ACC112 (cell line): ENCODE measurements around the gene FNDC8.
A peak's percentile ranks its signal among the peaks of the same experiment; 100 is the strongest.
"Not testable (repeated sequence)": the region's sequence is repeated elsewhere in the genome, so short reads cannot be mapped to it uniquely, and the experiment has no call there.

Experiments used
- H2AFZ ChIP-seq: fragments of 200-600 bp; sonication (generic); one replicate; pipeline ENCODE4 v1.6.0; 2017; ENCODE audit warnings: antibody characterized with exemption, low read length; ENCODE audit not compliant: unreplicated experiment
- H3K27ac ChIP-seq: fragments of 200-600 bp; sonication (generic); 2 replicates; pipeline ENCODE4 v1.5.1; 2014; ENCODE audit warnings: low read depth, mild to moderate bottlenecking, antibody characterized with exemption, low read length, moderate library complexity
- H3K27me3 ChIP-seq: fragments of 200-600 bp; sonication (generic); 2 replicates; pipeline ENCODE4 v1.6.1; 2014; ENCODE audit warnings: mild to moderate bottlenecking, antibody characterized with exemption, low read length, moderate library complexity, mixed read lengths; ENCODE audit not compliant: insufficient read depth
- H3K36me3 ChIP-seq: fragments of 200-600 bp; sonication (generic); 2 replicates; pipeline ENCODE4 v1.6.1; 2016; ENCODE audit warnings: mild to moderate bottlenecking, antibody characterized with exemption, low read length, moderate library complexity, mixed read lengths; ENCODE audit not compliant: insufficient read depth
- H3K4me1 ChIP-seq: fragments of 200-600 bp; sonication (generic); one replicate; pipeline ENCODE4 v1.6.1; 2016; ENCODE audit warnings: low read length, mixed read lengths; ENCODE audit not compliant: insufficient read depth, unreplicated experiment, control insufficient read depth
- H3K4me3 ChIP-seq: fragments of 200-600 bp; sonication (generic); 2 replicates; pipeline ENCODE4 v1.5.1; 2014; ENCODE audit warnings: mild to moderate bottlenecking, low read depth, low read length
- H3K79me2 ChIP-seq: fragments of 200-600 bp; sonication (generic); one replicate; pipeline ENCODE4 v1.6.0; 2016; ENCODE audit warnings: low read length; ENCODE audit not compliant: control insufficient read depth, unreplicated experiment, insufficient read depth

FNDC8 gene

DNA sequence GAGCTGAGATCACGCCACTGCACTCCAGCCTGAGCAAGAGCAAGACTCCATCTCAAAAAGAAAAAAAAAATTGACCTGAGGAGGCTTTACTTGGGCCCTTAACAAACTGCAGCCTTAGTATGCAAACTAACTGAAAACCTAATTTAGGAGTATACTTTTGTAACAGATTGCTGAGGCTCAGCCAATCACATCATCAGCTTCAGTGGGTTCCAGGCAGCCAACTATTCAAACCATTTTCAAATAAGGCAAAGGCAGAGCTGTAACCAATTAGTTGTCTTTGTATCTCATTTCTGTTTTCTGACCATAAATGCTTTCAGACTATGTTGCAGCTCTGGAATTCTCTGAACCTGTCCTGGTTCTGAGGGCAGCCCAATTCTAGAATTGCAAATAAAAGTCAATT, 25.7 kb upstream of the FNDC8 start:
- H2AFZ ChIP-seq = no peak overlapping the region

DNA sequence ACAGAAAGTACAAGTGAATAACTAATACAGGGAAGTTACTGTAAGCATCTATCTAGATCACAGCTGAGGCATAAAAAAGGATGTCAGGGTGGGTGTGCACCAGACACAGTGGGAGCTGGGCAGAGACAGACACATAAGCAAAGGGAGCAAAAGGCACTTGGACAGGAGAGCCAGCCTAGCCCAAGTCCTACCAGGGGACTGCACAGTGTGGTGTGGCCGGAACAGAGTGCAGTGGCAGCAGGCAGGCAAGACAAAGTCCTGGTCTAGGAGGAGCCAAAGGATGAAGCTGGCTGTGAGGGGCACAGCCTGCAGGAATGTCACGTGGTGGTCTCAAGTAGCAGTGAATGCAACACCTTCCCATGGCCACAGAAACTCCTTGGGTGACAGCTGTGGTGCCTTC, 23.6 kb upstream of the FNDC8 start:
- Histone ChIP-seq H3K4me1 (peaks cover 6% of the 10 kb centered on the region), H3K4me3 (no peak overlapping the region), H3K27me3 (no peaks in the 10 kb centered on the region), H3K36me3 (peaks cover 3% of the 10 kb centered on the region; the same call in 1 of the 2 replicates), H3K79me2 (no peaks in the 10 kb centered on the region), H2AFZ (no peak overlapping the region), H3K27ac (no peak overlapping the region)

More for the DNA sequence above, 25.7 kb upstream of the FNDC8 start:
- Histone ChIP-seq H3K27ac (no peak overlapping the region), H3K4me1 (peaks cover 6% of the 10 kb centered on the region), H3K36me3 (peaks cover 3% of the 10 kb centered on the region; the same call in 1 of the 2 replicates), H3K79me2 (no peaks in the 10 kb centered on the region), H3K4me3 (no peak overlapping the region), H3K27me3 (no peaks in the 10 kb centered on the region)

DNA sequence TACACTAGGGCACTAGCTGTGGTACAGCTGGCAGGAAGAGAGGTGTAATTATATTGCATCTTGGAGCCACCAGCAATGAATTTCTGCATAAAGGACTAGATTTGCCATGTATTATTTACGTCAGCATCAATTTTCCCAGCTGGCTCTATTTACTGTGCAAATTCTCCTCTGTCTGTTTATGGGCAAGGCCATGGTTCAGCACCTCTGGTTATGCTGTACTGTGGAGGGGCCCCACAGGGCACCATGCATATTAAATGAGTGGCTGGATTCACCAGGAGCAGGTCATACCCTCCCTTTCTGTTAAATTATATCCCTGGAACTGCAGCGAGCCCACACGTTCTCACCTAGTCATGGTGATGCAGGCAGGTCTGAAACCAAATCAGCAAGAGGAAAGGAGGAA, 21.5 kb upstream of the FNDC8 start:
- Histone ChIP-seq H2AFZ (no peak overlapping the region), H3K27me3 (no peaks in the 10 kb centered on the region), H3K79me2 (no peaks in the 10 kb centered on the region), H3K27ac (no peak overlapping the region), H3K4me1 (peaks cover under 1% of the 10 kb centered on the region), H3K4me3 (no peak overlapping the region), H3K36me3 (peaks cover 3% of the 10 kb centered on the region; the same call in 1 of the 2 replicates)

DNA sequence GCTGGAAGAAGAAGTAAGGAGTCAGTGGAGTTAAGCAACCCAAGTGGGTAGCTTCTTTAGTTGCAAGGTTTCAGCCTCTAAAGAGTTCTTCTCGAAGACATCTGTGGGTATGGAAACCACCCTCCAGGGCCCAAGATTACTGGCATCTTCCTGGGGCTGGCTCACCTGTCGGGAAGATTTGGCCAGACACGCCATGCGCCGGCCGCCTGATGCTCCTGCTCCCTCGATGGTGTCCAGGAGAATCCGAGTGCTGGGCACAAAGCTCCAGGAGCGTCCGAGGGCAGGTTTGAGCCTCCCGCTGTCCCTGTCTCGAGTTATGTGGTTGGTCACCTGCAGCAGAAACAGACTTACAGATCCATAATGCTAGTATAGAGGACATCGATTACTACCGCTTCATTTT, 20.4 kb upstream of the FNDC8 start:
- Histone ChIP-seq H3K27me3 (no peaks in the 10 kb centered on the region), H3K36me3 (peaks cover 6% of the 10 kb centered on the region), H3K4me1 (no peaks in the 10 kb centered on the region), H2AFZ (no peak overlapping the region), H3K27ac (no peak overlapping the region), H3K4me3 (no peak overlapping the region), H3K79me2 (no peaks in the 10 kb centered on the region)

DNA sequence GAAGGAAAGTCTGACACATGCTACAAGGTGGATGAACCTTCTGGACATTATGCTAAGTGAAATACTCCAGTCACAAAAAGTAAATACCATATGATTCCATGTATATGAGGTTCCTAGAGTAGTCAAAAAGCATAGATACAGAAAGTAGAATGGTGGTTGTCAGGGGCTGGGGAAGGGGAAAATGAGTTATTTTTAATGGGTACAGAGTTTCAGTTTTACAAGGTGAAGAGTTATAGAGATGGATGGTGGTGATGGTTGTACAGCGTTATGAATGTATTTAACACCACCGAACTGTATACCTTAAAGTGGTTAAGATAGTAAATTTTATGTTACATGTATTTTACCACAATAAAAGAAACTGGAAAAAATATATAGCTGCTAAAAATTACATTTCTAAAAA, 19.7 kb upstream of the FNDC8 start:
- Histone ChIP-seq H3K27me3 (no peaks in the 10 kb centered on the region), H3K79me2 (no peaks in the 10 kb centered on the region), H3K4me3 (no peak overlapping the region), H3K27ac (no peak overlapping the region), H3K4me1 (no peaks in the 10 kb centered on the region), H2AFZ (no peak overlapping the region), H3K36me3 (peaks cover 8% of the 10 kb centered on the region)

DNA sequence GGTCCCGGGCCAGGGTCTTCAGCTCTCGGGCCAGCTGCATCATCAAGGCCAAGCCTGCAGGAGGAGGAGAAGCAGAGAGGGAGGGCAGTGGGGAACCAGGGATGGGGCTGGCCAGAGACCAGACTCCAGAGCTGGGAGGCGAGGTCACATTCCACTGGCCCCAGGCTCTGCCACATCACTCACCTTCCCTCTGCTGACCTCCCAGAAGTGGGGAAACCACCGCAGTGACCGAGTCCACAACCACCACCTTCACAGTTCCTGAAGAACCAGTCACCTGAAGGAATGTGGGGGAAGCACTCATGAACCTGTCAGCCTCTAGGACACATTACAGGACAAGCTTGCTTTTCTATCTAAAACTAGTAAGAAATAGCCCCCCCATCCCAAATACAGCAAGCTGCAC, 18.1 kb upstream of the FNDC8 start:
- Histone ChIP-seq H3K79me2 (no peaks in the 10 kb centered on the region), H3K27ac (no peak overlapping the region), H2AFZ (no peak overlapping the region), H3K27me3 (no peaks in the 10 kb centered on the region), H3K4me1 (no peaks in the 10 kb centered on the region), H3K36me3 (peaks cover 8% of the 10 kb centered on the region), H3K4me3 (no peak overlapping the region)

DNA sequence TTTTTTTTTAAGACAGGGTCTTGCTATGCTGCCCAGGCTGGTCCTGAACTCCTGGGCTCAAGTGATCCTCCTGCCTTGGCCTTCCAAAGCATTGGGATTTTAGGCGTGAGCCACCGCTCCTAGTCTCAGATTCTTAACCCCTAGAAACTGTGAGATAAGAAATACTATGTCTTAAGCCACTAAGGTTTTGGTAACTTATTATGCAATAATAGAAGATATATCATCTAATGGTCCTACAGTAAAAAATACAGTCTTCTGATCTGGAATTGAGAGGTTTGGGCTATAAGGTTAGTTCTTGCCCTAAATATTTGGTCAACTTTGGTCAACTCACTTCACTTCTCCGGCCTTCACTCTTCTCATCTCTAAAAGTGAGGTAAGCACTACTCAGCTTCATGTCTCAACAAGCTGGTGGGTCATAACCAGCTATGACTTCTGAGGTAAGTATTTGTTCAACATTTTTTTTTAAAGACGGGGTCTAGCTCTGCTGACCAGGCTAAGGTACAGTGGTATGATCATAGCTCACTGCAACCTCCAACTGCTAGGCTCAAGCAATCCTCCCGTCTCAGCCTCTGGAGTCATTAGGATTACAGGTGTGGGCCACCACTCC, 16.5 kb upstream of the FNDC8 start:
- Histone ChIP-seq H3K79me2 (no peaks in the 10 kb centered on the region), H3K27me3 (no peaks in the 10 kb centered on the region), H3K4me1 (no peaks in the 10 kb centered on the region), H3K36me3 (peaks cover 4% of the 10 kb centered on the region; the same call in 1 of the 2 replicates), H3K27ac (no peak overlapping the region), H2AFZ (no peak overlapping the region), H3K4me3 (no peak overlapping the region)

DNA sequence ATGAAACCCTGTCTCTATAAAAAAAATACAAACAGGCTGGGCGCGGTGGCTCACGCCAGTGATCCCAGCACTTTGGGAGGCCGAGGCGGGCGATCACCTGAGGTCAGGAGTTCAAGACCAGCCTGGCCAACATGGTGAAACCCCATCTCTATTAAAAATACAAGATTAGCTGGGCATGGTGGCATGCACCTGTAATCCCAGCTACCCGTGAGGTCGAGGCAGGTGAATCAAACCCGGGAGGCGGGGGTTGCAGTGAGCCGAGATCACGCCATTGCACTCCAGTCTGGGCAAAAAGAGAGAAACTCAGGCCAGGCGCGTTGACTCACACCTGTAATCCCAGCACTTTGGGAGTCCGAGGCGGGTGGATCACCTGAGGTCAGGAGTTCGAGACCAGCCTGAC, 10.6 kb upstream of the FNDC8 start:
- not testable (repeated sequence) for H3K4me1 ChIP-seq, H3K27ac ChIP-seq, H3K4me3 ChIP-seq, H2AFZ ChIP-seq, H3K27me3 ChIP-seq
- Histone ChIP-seq H3K36me3 (peaks cover 12% of the 10 kb centered on the region; the same call in 1 of the 2 replicates), H3K79me2 (peaks cover 12% of the 10 kb centered on the region)

DNA sequence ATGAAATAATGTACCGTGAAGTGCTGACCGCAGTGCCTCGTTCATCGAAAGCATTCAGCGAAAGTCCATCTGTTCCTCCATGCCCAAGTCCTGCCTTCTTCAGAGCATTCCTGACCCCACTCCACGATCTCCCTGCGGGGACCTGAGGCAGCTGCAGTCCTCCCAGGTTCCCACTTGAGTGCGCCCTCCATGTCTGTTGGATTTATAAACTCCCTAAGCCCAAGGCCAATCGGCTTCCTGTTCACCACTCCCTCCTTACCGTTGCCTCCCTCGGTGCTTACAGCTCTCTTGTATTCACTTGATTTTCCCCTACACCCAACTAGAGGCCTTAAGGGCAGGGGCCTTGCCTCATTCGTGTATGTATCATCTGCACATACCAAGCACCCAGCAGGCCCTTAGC, 4.6 kb upstream of the FNDC8 start:
- no peak overlapping the region for H3K4me3 ChIP-seq
- H3K4me1 ChIP-seq = peaks cover 11% of the 10 kb centered on the region
- H3K79me2 ChIP-seq = peaks cover 21% of the 10 kb centered on the region
- no peak overlapping the region for H2AFZ ChIP-seq
- peaks cover 13% of the 10 kb centered on the region; the same call in 1 of the 2 replicates for H3K36me3 ChIP-seq
- H3K27ac ChIP-seq = no peak overlapping the region
- no peaks in the 10 kb centered on the region for H3K27me3 ChIP-seq

DNA sequence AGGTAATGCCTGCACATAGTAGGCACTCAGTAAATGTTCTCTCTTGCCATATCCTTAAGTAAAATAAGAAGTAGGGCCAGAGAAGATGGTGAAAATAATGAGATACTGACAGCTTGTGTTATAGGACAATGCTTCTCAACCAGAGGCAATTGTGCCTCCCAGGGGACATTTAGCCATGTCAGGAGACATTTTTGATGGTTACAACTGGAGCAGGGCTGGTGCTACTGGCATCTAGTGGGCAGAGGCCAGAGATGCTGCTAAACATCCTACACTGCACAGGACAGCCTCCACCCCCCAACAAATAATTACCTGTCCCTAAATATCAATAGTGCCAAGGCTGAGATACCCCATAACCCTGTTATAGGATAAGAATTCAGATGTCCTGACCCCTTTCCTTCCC, 3.4 kb upstream of the FNDC8 start:
- peak overlapping the region; percentile 91 for H3K4me3 ChIP-seq

DNA sequence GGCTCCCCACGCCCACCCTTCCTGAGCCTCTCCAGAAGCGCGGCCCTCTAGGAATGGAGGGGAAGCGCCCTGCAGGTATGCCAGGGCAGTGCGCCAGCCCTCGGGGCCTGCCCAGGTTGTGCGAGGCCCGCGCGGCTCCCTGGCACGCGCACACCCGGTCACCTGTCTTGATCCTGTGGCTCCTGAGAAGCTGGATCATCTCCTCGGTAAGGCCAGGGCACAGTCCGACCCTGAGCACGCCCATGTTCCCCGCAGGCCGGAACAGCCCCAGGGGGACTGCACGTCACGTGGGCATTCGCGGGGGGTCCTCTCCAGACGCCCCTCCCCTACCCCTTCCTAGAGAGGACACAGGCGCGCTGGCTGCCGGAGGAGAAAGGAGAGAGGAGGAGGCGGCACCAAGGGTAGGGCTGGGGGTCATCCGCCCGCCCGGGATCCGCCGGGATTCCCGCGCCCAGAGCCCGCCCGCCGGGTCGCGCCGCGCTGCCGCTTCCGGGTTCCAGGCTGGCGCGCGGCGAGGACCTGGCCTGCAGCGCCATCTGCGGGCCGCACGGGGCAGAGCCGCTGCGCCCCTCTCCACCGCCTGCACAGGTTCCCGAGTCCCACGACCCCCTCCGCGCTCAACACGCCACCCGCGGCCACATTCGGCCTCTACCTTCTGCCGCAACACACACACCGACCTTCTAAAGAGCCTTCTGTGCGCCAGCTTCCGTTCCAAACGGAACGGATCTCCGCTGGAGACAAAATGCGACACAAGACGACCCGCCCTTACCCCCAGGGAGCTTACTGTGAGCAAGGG, 1.8 kb upstream of the FNDC8 start, which contains the start of gene RAD51D:
RAD51D (minus strand) TSS at position 491 of the 796 bp plus-strand sequence; CDS start at position 244, 247 bp downstream.
- H3K36me3 ChIP-seq = peaks cover 13% of the 10 kb centered on the region; the same call in 1 of the 2 replicates
- peaks cover 16% of the 10 kb centered on the region for H3K79me2 ChIP-seq
- peaks cover 11% of the 10 kb centered on the region for H3K4me1 ChIP-seq
- H2AFZ ChIP-seq = peak within 1 kb of the TSS; percentile 97
- no peak within 1 kb of the TSS; the same call in 1 of the 2 replicates for H3K27ac ChIP-seq
- peak within 1 kb of the TSS; percentile 91 for H3K4me3 ChIP-seq
- no peaks in the 10 kb centered on the region for H3K27me3 ChIP-seq

More for the DNA sequence above, 3.4 kb upstream of the FNDC8 start:
- Histone ChIP-seq H3K79me2 (peaks cover 20% of the 10 kb centered on the region), H3K27me3 (no peaks in the 10 kb centered on the region), H3K27ac (no peak overlapping the region), H3K4me1 (peaks cover 11% of the 10 kb centered on the region), H2AFZ (no peak overlapping the region), H3K36me3 (peaks cover 13% of the 10 kb centered on the region; the same call in 1 of the 2 replicates)
